Gastroesophageal sphincter (tissue), 4 donors: ENCODE data around the gene CMIP. TPM values are rescaled to one million over a fixed set of nuclear protein-coding genes. Genes with fewer than 3 reads are reported as not detected.

Source experiments
- ATAC-seq: fragments of 150-250 bp; one replicate; pipeline ENCODE4 v1.9.1; 2016; ENCODE audit warnings: mild to moderate bottlenecking, moderate library complexity
- H3K27ac ChIP-seq, 4 donors: fragments of 200-600 bp; sonication (generic) in 3 of 4; 1 replicate in 3 of 4; 2 replicates in 1 of 4; pipeline ENCODE4 v1.5.1; 2016 to 2019
- H3K27me3 ChIP-seq: fragments of 200-600 bp; sonication (generic); one replicate; pipeline ENCODE4 v1.5.1; 2019
- H3K36me3 ChIP-seq, 2 donors: fragments of 200-600 bp; sonication (generic); one replicate each; pipeline ENCODE4 v1.5.1; 2019; ENCODE audit warnings: control low read depth in 1 of 2
- H3K4me1 ChIP-seq, 3 donors: fragments of 200-600 bp; sonication (generic); 1 replicate in 2 of 3; 2 replicates in 1 of 3; pipeline ENCODE4 v1.5.1; 2016 to 2019; ENCODE audit warnings: control low read depth in 2 of 3
- H3K4me3 ChIP-seq, 2 donors: fragments of 200-600 bp; sonication (generic); one replicate each; pipeline ENCODE4 v1.5.1; 2019; ENCODE audit warnings: mild to moderate bottlenecking in 1 of 2, moderate library complexity in 1 of 2
- H3K9me3 ChIP-seq, 3 donors: fragments of 200-600 bp; sonication (generic); one replicate each; pipeline ENCODE4 v1.5.1; 2017 to 2019; ENCODE audit warnings: control low read depth in 2 of 3
- CTCF ChIP-seq, 4 experiments: fragments of 200-600 bp in 2 of 4; fragments of 450-650 bp in 2 of 4; sonication (generic) in 1 of 4; IDR thresholded peaks; one replicate each; pipeline ENCODE4 v1.5.1; 2017 to 2019; ENCODE audit warnings: antibody characterized with exemption in 4 of 4, mild to moderate bottlenecking in 2 of 4, moderate library complexity in 2 of 4
- EP300 ChIP-seq: sonication (generic); formaldehyde crosslinking; IDR thresholded peaks from one replicate; pipeline ENCODE4 v1.6.1; 2017; ENCODE audit warnings: antibody characterized with exemption, mild to moderate bottlenecking
- POLR2A ChIP-seq, 2 donors: fragments of 450-650 bp; IDR thresholded peaks; one replicate each; pipeline ENCODE4 v1.6.1; 2017; ENCODE audit warnings: antibody characterized with exemption in 2 of 2, mild to moderate bottlenecking in 2 of 2, moderate library complexity in 1 of 2
- POLR2AphosphoS5 ChIP-seq: sonication (generic); formaldehyde crosslinking; IDR thresholded peaks from one replicate; pipeline ENCODE4 v1.6.1; 2017; ENCODE audit warnings: antibody characterized with exemption
- WGBS, 2 donors: methylation state at CpG; one replicate each; pipeline ENCODE4 v1.1.5; 2018; ENCODE audit warnings: low coverage in 1 of 2; 5-methylcytosine and 5-hydroxymethylcytosine counted together
- total RNA-seq, 4 donors: library from RNA; depleted of rRNA; stranded (reverse); fragments of >200 nt; gene quantifications; one replicate each; pipeline ENCODE4 v1.1.0, GENCODE V29; 2016

CMIP gene
- total RNA-seq, 4 donors from 2014 or later = 13.4 to 24.0 (median 19.2) TPM

GRCh38 chr16:81649561-81650184, 205.1 kb downstream of the CMIP start:
- ATAC-seq = no peak
- TF ChIP-seq CTCF (IDR thresholded peaks at IDR 0.05) (no peak), POLR2A (IDR thresholded peaks at IDR 0.05) (no peak), EP300 (no peak), POLR2AphosphoS5 (no peak)
- Histone ChIP-seq H3K4me3 (no peak overlapping the region), H3K9me3 (no peaks in the 10 kb centered on the region), H3K27me3 (no peaks in the 10 kb centered on the region), H3K4me1 (peaks cover 0 to 69% (median 10%) of the 10 kb centered on the region in 3 donors), H3K36me3 (peaks cover 0 to 15% of the 10 kb centered on the region in 2 donors), H3K27ac (no peak overlapping the region)
- 90 to 98% methylated on average over 7 to 11 of the region's 14 CpGs for WGBS, 2 donors

GRCh38 chr16:81650281-81650680, 205.7 kb downstream of the CMIP start:
- Histone ChIP-seq H3K36me3 (peaks cover 0 to 15% of the 10 kb centered on the region in 2 donors), H3K27me3 (no peaks in the 10 kb centered on the region), H3K9me3 (no peaks in the 10 kb centered on the region), H3K4me1 (peaks cover 0 to 63% (median 5%) of the 10 kb centered on the region in 3 donors), H3K27ac (peak overlapping the region in 2 of 4 donors; percentile 55 to 65), H3K4me3 (no peak overlapping the region)
- no peak for ATAC-seq
- no peak for TF ChIP-seq EP300
- TF ChIP-seq POLR2AphosphoS5 = no peak
- no peak for TF ChIP-seq POLR2A (IDR thresholded peaks at IDR 0.05)
- no peak for TF ChIP-seq CTCF (IDR thresholded peaks at IDR 0.05)
- WGBS, 2 donors = 91 to 98% methylated on average over 6 to 8 of the region's 8 CpGs

GRCh38 chr16:81650982-81651562, 206.5 kb downstream of the CMIP start:
- peaks cover 0 to 55% (median 0%) of the 10 kb centered on the region in 3 donors for H3K4me1 ChIP-seq
- WGBS, 2 donors = 43 to 54% methylated on average over 2 to 4 of the region's 16 CpGs
- TF ChIP-seq POLR2AphosphoS5 = peak; percentile 77
- no peak for TF ChIP-seq EP300
- no peak for TF ChIP-seq CTCF (IDR thresholded peaks at IDR 0.05)
- TF ChIP-seq POLR2A (IDR thresholded peaks at IDR 0.05) = peak; percentile 23 to 35
- peak; percentile 88 for ATAC-seq
- peak overlapping the region in 1 of 2 donors; percentile 32 for H3K4me3 ChIP-seq
- no peaks in the 10 kb centered on the region for H3K9me3 ChIP-seq
- peak overlapping the region in 3 of 4 donors; percentile 55 to 68 (median 65) for H3K27ac ChIP-seq
- H3K27me3 ChIP-seq = no peaks in the 10 kb centered on the region
- H3K36me3 ChIP-seq = peaks cover 0 to 15% of the 10 kb centered on the region in 2 donors

- no peaks in the 10 kb centered on the region for H3K27me3 ChIP-seq
- no peaks in the 10 kb centered on the region for H3K9me3 ChIP-seq
- H3K4me3 ChIP-seq = peak overlapping the region in 1 of 2 donors; percentile 32
- H3K36me3 ChIP-seq = peaks cover 0 to 15% of the 10 kb centered on the region in 2 donors
- peak overlapping the region in 3 of 4 donors; percentile 55 to 68 (median 65) for H3K27ac ChIP-seq
- peaks cover 0 to 53% (median 0%) of the 10 kb centered on the region in 3 donors for H3K4me1 ChIP-seq
- no peak for TF ChIP-seq CTCF (IDR thresholded peaks at IDR 0.05)
- TF ChIP-seq POLR2AphosphoS5 = no peak
- no peak for TF ChIP-seq EP300
- TF ChIP-seq POLR2A (IDR thresholded peaks at IDR 0.05) = no peak
- ATAC-seq = no peak
- 36 to 69% methylated on average over 4 to 9 of the region's 19 CpGs for WGBS, 2 donors
Observed at GRCh38 chr16:81651758-81652718, 207.4 kb downstream of the CMIP start.
